Measurements from ENCODE around the gene CTSV.
"Not testable (repeated sequence)": the region's sequence is repeated elsewhere in the genome, so short reads cannot be mapped to it uniquely, and the experiment has no call there.

Gene CTSV

GRCh38 chr9:97039514-97039860 is 545 bp upstream of the CTSV start:
- no peak for DNase-seq

DNA sequence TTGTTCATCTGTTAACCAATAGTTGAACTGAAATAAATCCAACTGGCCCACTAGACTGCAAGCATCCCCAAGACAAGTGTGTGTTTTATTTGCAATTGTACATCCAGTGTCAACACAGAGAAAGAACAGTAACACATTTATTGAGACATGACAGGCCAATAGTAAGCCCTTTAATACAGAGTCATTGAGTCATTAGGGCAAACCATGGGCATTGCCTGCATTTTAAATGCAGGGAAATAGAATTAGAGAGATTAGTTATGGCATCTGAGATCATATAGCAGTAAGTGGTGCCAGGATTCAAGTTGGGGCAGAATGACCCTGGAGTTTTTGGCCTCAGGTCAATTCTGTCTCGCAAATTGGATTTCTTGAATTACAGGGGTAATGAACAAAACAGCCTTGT is 15.4 kb downstream of the CTSV start:
- DNase-seq = not testable (repeated sequence)

DNA sequence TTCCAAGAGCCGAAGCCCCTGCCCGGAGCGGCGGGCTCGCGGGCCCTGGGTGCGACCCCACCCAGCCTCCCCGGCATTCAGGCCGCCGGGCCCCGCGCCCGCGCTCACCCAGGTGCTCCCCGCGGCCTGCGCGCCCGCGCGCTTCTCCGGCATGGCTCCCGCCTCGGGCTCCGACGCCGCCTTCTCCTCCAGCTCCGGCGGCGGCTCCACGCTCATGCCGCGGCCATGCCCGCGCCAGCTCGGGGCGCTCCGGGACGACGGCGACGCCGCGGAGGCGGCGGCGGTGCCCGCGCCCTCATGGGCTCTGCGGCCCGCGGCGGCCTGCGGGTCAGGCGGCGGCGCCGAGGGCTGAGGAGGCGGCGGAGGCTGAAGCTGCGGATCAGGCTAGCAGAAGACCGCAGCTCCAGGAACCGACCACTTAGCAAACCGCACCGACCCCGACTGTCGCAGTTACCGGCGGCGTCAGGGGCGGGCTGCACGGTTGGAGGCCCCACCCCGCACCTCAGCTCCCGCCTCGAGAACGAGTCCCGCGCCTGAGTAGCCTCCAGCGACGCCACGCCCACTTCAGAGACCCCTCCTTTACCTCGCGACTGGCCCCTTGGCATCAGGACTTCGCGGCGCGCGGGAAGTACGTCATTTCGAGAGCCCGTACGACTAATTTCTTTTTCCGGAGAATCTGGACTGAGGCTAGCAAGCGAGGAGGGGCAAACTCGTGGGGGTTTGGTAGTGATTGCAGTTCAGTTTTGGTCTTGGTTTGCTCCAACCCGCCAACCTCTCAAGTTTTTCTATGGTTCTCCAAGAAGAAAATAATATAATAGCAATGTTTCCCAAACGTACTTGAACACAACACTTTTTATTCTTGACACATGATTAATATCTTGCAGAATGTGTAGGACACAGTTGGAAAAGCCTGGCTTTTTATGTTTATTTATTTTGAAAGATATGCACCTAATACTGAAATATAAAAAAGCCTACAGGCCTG is 25.5 kb downstream of the CTSV start:
- peak; percentile 86 for DNase-seq

- peak; percentile 26 for DNase-seq
Measured at GRCh38 chr9:97012617-97013016, 26.3 kb downstream of the CTSV start.

- DNase-seq = not testable (repeated sequence)
Measured at GRCh38 chr9:97002195-97002594, 36.7 kb downstream of the CTSV start.

DNA sequence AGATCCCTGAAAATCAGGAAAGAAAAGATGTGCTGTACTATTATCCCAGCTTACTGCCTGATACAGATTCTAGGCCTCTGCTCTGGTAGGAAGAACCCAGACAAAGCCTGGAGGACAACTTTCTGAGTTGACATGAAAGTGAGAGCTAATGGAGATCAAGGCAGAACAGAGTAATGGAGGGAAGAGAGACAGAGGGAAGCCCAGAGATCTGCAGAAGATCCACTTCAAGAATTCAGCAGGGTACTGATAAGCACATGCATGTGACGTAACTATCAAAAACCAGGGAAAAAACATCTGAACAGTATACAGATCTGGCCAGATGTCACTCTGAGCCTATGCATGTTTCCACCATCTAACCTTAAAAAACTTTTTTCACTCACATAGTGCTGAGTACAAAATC is 37.6 kb downstream of the CTSV start:
- not testable (repeated sequence) for DNase-seq

DNA sequence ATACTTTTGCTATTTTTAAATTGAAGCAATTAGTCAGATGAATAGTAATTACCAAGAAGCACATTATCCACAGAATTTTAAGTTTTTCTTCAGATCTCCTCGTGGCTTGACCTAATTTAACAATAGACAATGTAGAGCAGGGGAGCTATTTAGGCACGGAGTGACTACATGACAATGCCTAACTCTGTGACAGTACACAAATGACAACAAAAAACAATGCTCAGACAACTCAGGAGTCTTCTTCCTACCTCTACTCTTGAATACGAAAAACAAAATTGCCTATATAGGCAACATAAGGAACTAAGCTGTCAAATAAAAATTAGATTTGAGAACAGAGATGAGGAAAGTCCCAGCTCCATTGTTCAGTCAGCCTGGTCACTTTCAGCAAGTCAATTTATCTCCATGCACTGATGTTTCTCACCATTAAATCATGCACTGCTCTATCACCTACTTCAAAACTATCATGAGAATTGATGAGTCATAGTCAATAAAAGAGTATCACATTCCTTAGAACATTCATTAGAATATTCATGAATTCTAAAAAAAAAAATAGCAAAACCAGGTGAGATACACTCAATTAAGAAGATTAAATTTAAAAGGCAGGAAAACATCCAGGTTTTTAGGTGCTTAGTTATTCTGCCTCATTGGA is 38.7 kb downstream of the CTSV start:
- DNase-seq = peak; percentile 3

- DNase-seq = not testable (repeated sequence)
Measured at GRCh38 chr9:96999733-97000132, 39.2 kb downstream of the CTSV start.

DNA sequence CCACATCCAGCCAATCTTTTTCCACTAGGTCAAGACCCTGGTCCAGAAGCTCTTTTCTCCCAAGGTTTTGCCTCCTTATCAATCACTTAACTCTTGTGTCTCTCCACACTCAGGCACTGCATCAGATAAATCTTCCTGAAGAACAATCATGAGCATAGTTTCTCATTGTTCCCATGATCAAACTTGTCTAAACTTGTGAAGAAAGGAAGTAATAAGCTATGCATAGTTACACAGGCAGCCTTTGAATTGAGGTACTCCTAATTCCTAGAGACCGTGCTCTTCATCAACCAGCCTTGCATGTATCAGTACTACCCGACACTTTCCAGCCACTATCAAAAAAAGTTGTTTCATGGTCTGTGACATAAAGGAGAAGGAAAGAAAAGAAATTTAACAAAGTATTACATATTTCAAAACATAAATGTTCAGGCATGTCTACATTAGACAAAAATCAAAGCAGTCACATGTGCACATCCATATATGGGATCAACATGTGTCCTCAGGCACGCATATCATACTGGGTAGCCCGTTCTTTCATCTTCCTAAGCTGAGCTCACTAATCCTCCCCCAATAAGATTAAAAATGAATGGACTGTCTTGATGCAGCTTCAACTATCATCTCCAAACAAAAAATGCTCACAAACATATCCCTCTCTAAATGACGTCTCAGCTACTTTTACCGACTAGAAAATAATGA is 41.8 kb downstream of the CTSV start:
- DNase-seq = not testable (repeated sequence)

GRCh38 chr9:96994531-96995016 is 44.4 kb downstream of the CTSV start:
- DNase-seq = not testable (repeated sequence)

DNA sequence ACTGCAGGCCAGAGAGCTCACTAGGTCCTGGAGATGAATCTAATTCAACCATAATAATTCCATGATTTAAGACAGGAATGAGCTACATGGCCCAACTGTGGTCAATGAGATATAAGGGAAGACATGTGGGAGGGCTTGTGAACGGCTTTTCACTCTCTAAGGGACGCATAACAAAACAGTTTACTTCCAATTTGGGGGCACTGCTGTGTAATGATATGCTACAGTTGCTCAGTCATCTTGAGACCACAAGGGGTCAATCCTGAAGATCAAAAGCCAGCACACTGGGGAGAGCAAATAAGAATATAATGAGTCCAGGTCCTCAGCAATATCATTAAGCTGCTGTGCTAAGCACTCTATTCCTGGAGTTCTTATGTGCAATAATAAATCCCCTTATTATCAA is 46.6 kb downstream of the CTSV start:
- peak; percentile 21 for DNase-seq

DNA sequence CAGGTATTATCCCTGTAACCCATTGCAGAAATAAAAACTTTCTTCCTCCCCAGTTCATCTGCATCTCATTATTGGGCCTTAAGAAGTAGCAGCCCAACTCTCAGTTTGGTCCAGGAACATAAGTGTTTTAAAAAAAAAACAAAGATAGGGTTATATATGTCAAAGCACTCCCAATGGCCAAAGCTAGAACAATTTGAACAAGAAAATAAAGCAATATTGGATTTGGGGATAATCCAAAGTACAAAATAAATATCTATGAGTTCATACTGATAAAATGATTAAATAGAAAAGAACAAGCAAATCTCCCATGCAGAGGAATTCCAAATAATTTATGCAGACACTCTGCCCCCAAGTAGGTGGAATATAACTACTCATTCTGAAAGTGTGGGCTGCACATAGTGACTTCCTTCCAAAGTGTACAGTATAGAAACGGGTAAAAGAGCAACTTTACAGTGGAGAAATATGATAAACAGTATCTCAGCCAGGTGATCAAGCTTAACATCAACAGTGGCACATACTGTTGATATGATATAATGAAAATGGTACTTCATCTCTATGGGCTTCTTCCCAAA is 49.1 kb downstream of the CTSV start:
- DNase-seq = peak; percentile 20

DNA sequence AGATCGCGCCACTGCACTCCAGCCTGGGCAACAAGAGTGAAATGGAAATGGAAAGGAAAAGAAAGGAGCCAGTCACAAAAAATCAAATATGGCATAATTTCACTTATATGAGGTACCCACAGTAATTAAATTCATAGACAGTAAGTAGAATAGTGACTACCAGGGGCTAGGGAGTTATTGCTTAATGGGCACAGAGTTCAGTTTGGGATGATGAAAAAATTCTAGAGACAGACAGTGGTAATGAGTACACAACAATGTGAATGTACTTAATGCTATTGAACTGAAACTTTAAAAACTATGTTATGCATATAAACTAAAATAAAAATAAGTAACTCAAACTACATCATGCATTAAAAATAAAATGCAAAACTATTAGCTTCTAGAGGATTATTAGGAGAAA is 54.1 kb downstream of the CTSV start:
- not testable (repeated sequence) for DNase-seq

DNA sequence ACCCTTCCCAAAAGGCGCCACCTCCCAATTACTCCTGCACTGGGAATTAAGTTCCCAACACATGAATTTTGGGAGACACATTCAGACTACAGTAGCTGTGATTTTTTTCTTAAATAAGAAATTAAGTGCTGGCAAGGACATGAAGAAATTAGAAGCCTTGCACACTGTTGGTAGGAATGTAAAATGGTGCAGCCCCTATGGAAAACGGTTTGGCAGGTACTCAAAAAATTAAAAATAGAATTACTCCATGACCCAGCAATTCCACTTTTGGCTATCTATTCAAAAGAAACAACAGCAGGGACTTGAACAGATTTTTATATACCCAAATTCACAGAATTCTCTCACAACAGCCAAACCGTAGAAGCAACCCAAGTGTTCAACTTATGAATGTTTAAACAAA is 54.8 kb downstream of the CTSV start:
- not testable (repeated sequence) for DNase-seq

DNA sequence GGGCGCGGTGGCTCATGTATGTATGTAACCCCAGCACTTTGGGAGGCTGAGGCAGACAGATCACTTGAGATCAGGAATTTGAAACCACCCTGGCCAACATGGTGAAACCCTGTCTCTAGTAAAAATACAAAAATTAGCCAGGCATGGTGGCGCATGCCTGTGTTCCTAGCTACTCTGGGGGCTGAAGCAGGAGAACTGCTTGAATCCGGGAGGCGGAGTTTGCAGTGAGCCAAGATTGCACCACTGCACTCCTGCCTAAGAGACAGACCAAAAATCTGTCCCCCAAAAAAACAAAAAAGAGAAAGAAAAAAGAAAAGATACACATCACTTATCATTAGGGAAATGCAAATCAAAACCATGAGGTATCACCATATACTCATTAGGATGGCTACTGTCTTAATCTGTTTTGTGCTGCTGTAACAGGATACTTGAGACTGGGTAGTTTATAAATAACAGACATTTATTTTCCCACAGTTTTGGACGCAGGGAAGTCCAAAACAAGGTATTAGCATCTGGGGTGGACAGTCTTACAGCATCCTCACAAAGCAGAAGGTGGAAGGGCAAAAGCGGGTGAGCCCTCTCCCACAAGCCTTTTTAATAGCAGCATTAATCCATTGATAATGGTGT is 55.3 kb downstream of the CTSV start:
- DNase-seq = not testable (repeated sequence)

All from activated CD4-positive, alpha-beta T cell treated with anti-CD3 and anti-CD28 coated beads, Interleukin-2, Interleukin-6, amounts not matched to agents 100 ng/mL and 50 ng/mL, durations not matched to agents 16 hours and 8 hours (primary cell).